Stimulated activated CD4-positive, alpha-beta T cell treated with anti-CD3 and anti-CD28 coated beads, TNF-alpha, amount 100 ng/mL, for 48 hours (primary cell): ENCODE data around the gene CNNM3.
"Not testable (repeated sequence)": the region's sequence is repeated elsewhere in the genome, so short reads cannot be mapped to it uniquely, and the experiment has no call there.

ENCODE experiments used
- DNase-seq, 3 donors: peaks; one replicate each; pipeline ENCODE4 v3.0.0-alpha.2; 2020; ENCODE audit warnings: low read depth in 3 of 3

The CNNM3 gene

GRCh38 chr2:96839293-96839874 lies 23.3 kb downstream of the CNNM3 start:
- peak; percentile 59 to 75 (median 62) for DNase-seq

GRCh38 chr2:96839875-96840850 lies 24.1 kb downstream of the CNNM3 start:
- DNase-seq, result no peak

- DNase-seq, result no peak
Measured at GRCh38 chr2:96841701-96842495, 25.8 kb downstream of the CNNM3 start.

- no peak for DNase-seq
Measured at GRCh38 chr2:96842600-96842999, 26.5 kb downstream of the CNNM3 start.

- no peak for DNase-seq
Measured at GRCh38 chr2:96843538-96844268, 27.6 kb downstream of the CNNM3 start, which contains the start of gene ANKRD23. Gene ANKRD23, minus strand, starts transcription at chr2:96844021. Its CDS starts 29 bp downstream, at chr2:96843992.

- DNase-seq, result no peak
Measured at GRCh38 chr2:96844405-96844808, 28.3 kb downstream of the CNNM3 start.

GRCh38 chr2:96846825-96847224 lies 30.8 kb downstream of the CNNM3 start:
- no peak for DNase-seq

GRCh38 chr2:96847586-96847985 lies 31.5 kb downstream of the CNNM3 start:
- no peak for DNase-seq

GRCh38 chr2:96848264-96848663 lies 32.2 kb downstream of the CNNM3 start:
- no peak for DNase-seq

- no peak for DNase-seq
Measured at GRCh38 chr2:96852667-96853066, 36.6 kb downstream of the CNNM3 start.

GRCh38 chr2:96853321-96853720 lies 37.3 kb downstream of the CNNM3 start:
- DNase-seq, result no peak

- no peak for DNase-seq
Measured at GRCh38 chr2:96856776-96857666, 41.0 kb downstream of the CNNM3 start.

GRCh38 chr2:96857667-96858372 lies 41.8 kb downstream of the CNNM3 start, which contains the start of gene ANKRD39:
Gene ANKRD39, minus strand, starts transcription at chr2:96858016. Its CDS starts 29 bp downstream, at chr2:96857987.
- peak; percentile 95 to 96 (median 96) for DNase-seq

GRCh38 chr2:96859099-96859649 lies 43.1 kb downstream of the CNNM3 start:
- no peak for DNase-seq

GRCh38 chr2:96859681-96860064 lies 43.6 kb downstream of the CNNM3 start:
- DNase-seq, result no peak

GRCh38 chr2:96860065-96861029 lies 44.3 kb downstream of the CNNM3 start:
- no peak for DNase-seq

- DNase-seq, result no peak
Measured at GRCh38 chr2:96861074-96861473, 45.0 kb downstream of the CNNM3 start.

- DNase-seq, result not testable (repeated sequence)
Measured at GRCh38 chr2:96863056-96863455, 47.0 kb downstream of the CNNM3 start.
